ENCODE data around the gene SLC25A12.
"Not testable (repeated sequence)": the region's sequence is repeated elsewhere in the genome, so short reads cannot be mapped to it uniquely, and the experiment has no call there.

SLC25A12 gene

DNA sequence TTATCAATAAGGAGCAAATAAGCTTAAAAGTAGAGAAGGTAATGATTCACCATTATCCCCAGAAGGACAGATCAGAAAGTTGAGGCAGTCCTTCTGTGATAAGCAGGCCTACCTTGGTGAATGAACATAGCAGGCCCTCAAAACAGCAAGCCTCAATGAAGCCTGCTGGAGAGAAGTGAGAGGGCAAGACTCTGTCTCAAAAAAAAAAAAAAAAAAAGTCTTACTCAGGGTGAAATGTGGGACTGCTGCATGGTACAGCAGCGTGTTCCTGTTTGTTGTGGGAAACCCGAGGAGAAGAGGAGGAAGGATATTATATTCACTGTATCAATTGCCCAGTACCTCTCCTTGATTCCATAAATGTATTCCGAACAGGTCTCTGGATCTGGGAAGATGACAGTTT lies 19.5 kb upstream of the SLC25A12 start:
- in situ Hi-C loops (cut with HindIII; ENCODE audit: low pct_ligation_motif_present, low sequenced_read_pairs), result no loop called here
- no peak for TF ChIP-seq CTCF (IDR thresholded peaks at IDR 0.05; ENCODE audit: low read depth, low read length, missing control alignments)
- H3K27ac ChIP-seq, result no peak overlapping the region
- H3K36me3 ChIP-seq (replicated peaks), result no peaks in the 10 kb centered on the region
- H3K27me3 ChIP-seq (replicated peaks), result no peaks in the 10 kb centered on the region
- DNase-seq, result no peak
- H3K4me3 ChIP-seq (ENCODE audit: low read depth, low read length), result no peak overlapping the region

- H3K4me3 ChIP-seq (ENCODE audit: low read depth, low read length), result no peak overlapping the region
- no peaks in the 10 kb centered on the region for H3K36me3 ChIP-seq (replicated peaks)
- no peak for DNase-seq
- no peak overlapping the region for H3K27ac ChIP-seq
- TF ChIP-seq CTCF (IDR thresholded peaks at IDR 0.05; ENCODE audit: low read depth, low read length, missing control alignments), result no peak
- in situ Hi-C loops (cut with HindIII; ENCODE audit: low pct_ligation_motif_present, low sequenced_read_pairs), result no loop called here
- H3K27me3 ChIP-seq (replicated peaks), result no peaks in the 10 kb centered on the region
Observed at GRCh38 chr2:171910494-171910893, 16.4 kb upstream of the SLC25A12 start.

- Histone ChIP-seq H3K27me3 (replicated peaks) (no peaks in the 10 kb centered on the region), H3K27ac (no peak overlapping the region), H3K4me3 (ENCODE audit: low read depth, low read length) (no peak overlapping the region), H3K36me3 (replicated peaks) (no peaks in the 10 kb centered on the region)
- in situ Hi-C loops (cut with HindIII; ENCODE audit: low pct_ligation_motif_present, low sequenced_read_pairs), result no loop called here
- no peak for DNase-seq
- no peak for TF ChIP-seq CTCF (IDR thresholded peaks at IDR 0.05; ENCODE audit: low read depth, low read length, missing control alignments)
Observed at GRCh38 chr2:171909266-171909665, 15.2 kb upstream of the SLC25A12 start.

DNA sequence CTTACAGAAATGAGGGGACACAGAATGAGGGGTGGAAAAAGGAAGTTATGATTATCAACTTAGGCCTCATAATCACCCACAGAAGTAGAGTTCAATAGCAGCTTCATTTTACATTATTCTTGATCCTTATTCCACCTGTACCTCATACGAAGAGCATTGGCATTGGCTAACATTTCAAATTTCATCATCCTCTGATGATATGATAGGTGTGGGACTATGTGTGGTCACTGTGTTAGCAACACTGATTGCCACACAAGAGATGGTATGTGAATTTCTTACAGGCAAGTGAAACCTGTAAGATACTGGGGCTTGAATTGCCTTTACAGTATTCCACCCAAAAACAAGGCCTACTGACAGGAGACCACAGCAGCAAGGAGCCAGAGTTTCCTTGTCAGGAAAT lies 14.2 kb upstream of the SLC25A12 start:
- no peaks in the 10 kb centered on the region for H3K36me3 ChIP-seq (replicated peaks)
- no peak overlapping the region for H3K4me3 ChIP-seq (ENCODE audit: low read depth, low read length)
- no peak for TF ChIP-seq CTCF (IDR thresholded peaks at IDR 0.05; ENCODE audit: low read depth, low read length, missing control alignments)
- DNase-seq, result no peak
- in situ Hi-C loops (cut with HindIII; ENCODE audit: low pct_ligation_motif_present, low sequenced_read_pairs), result no loop called here
- no peak overlapping the region for H3K27ac ChIP-seq
- no peaks in the 10 kb centered on the region for H3K27me3 ChIP-seq (replicated peaks)

- no peak for DNase-seq
- Histone ChIP-seq H3K27ac (no peak overlapping the region), H3K27me3 (replicated peaks) (no peaks in the 10 kb centered on the region), H3K4me3 (ENCODE audit: low read depth, low read length) (no peak overlapping the region), H3K36me3 (replicated peaks) (no peaks in the 10 kb centered on the region)
- TF ChIP-seq CTCF (IDR thresholded peaks at IDR 0.05; ENCODE audit: low read depth, low read length, missing control alignments), result no peak
- in situ Hi-C loops (cut with HindIII; ENCODE audit: low pct_ligation_motif_present, low sequenced_read_pairs), result no loop called here
Observed at GRCh38 chr2:171902840-171903420, 8.9 kb upstream of the SLC25A12 start.

- H3K4me3 ChIP-seq (ENCODE audit: low read depth, low read length); DNase-seq; H3K27me3 ChIP-seq (replicated peaks); in situ Hi-C loops (cut with HindIII; ENCODE audit: low pct_ligation_motif_present, low sequenced_read_pairs); H3K36me3 ChIP-seq (replicated peaks); H3K27ac ChIP-seq: not testable (repeated sequence)
Observed at GRCh38 chr2:171899623-171900282, 5.7 kb upstream of the SLC25A12 start.
